HG03460 (cell line): ENCODE measurements around the gene LMCD1.

Source experiments
- ATAC-seq: cut with Tn5 transposase; IDR thresholded peaks from one replicate; pipeline ENCODE4 v1.9.1; 2021; ENCODE audit not compliant: unreplicated experiment

The LMCD1 gene

GRCh38 chr3:8503871-8504610, 2.4 kb downstream of the LMCD1 start:
- ATAC-seq = no peak

GRCh38 chr3:8504611-8504973, 3.0 kb downstream of the LMCD1 start:
- ATAC-seq = no peak

- no peak for ATAC-seq
These were observed 4.0 kb downstream of the LMCD1 start for GRCh38 chr3:8505621-8506020.

- ATAC-seq = no peak
These were observed 5.0 kb downstream of the LMCD1 start for GRCh38 chr3:8506571-8507061.

- ATAC-seq = no peak
These were observed 5.9 kb downstream of the LMCD1 start for GRCh38 chr3:8507496-8507895.

- ATAC-seq = no peak
These were observed 8.3 kb downstream of the LMCD1 start for GRCh38 chr3:8509961-8510360.

GRCh38 chr3:8512234-8512633, 10.6 kb downstream of the LMCD1 start:
- no peak for ATAC-seq

- no peak for ATAC-seq
These were observed 14.5 kb downstream of the LMCD1 start for GRCh38 chr3:8516047-8516661.

GRCh38 chr3:8516783-8517182, 15.2 kb downstream of the LMCD1 start:
- ATAC-seq = no peak

GRCh38 chr3:8517487-8517886, 15.9 kb downstream of the LMCD1 start:
- no peak for ATAC-seq

- ATAC-seq = no peak
These were observed 16.5 kb downstream of the LMCD1 start for GRCh38 chr3:8518138-8518537.

- ATAC-seq = no peak
These were observed 17.5 kb downstream of the LMCD1 start for GRCh38 chr3:8519156-8519555.

GRCh38 chr3:8519774-8520448, 18.3 kb downstream of the LMCD1 start:
- no peak for ATAC-seq

- no peak for ATAC-seq
These were observed 19.3 kb downstream of the LMCD1 start for GRCh38 chr3:8520816-8521403.

- ATAC-seq = no peak
These were observed 21.4 kb downstream of the LMCD1 start for GRCh38 chr3:8523041-8523440.

- no peak for ATAC-seq
These were observed 22.6 kb downstream of the LMCD1 start for GRCh38 chr3:8524249-8524648.

GRCh38 chr3:8524656-8525399, 23.2 kb downstream of the LMCD1 start:
- no peak for ATAC-seq

GRCh38 chr3:8525893-8526292, 24.3 kb downstream of the LMCD1 start:
- ATAC-seq = no peak

GRCh38 chr3:8529181-8529637, 27.6 kb downstream of the LMCD1 start:
- no peak for ATAC-seq

- ATAC-seq = no peak
These were observed 28.3 kb downstream of the LMCD1 start for GRCh38 chr3:8529738-8530525.
